HepG2 (cell line): Measurements from ENCODE around the gene TDRD10. TPM values are rescaled to one million over a fixed set of nuclear protein-coding genes. Genes with fewer than 3 reads are reported as not detected.

ENCODE experiments used
- GATAD1 ChIP-seq: IDR thresholded peaks from 2 replicates; pipeline ENCODE4 v1.6.1; 2016; ENCODE audit warnings: missing genetic modification reagents, missing compliant biosample characterization
- GMEB1 ChIP-seq: sonication (generic); formaldehyde crosslinking; IDR thresholded peaks from 2 replicates; pipeline ENCODE4 v1.5.1; 2020; ENCODE audit warnings: missing genetic modification reagents, mild to moderate bottlenecking, borderline replicate concordance
- KMT2B ChIP-seq: IDR thresholded peaks from 2 replicates; pipeline ENCODE4 v1.6.1; 2016; ENCODE audit warnings: missing genetic modification reagents, missing compliant biosample characterization
- REL ChIP-seq: sonication (generic); formaldehyde crosslinking; conservative IDR thresholded peaks from 2 replicates; pipeline ENCODE4 v1.8.0; 2022; ENCODE audit warnings: mild to moderate bottlenecking, missing genetic modification reagents, moderate library complexity
- ZC3H13 ChIP-seq: sonication (generic); formaldehyde crosslinking; IDR thresholded peaks from 2 replicates; pipeline ENCODE4 v1.8.1; 2023; ENCODE audit warnings: mild to moderate bottlenecking, missing genetic modification reagents, moderate library complexity
- ZNF143 ChIP-seq: sonication (generic); formaldehyde crosslinking; IDR thresholded peaks from 2 replicates; pipeline ENCODE4 v1.4.0; 2020; ENCODE audit warnings: missing genetic modification reagents
- ZNF3 ChIP-seq: IDR thresholded peaks from 2 replicates; pipeline ENCODE4 v1.7.0; 2017; ENCODE audit warnings: inconsistent platforms
- ZNF891 ChIP-seq: sonication (generic); formaldehyde crosslinking; IDR thresholded peaks from 2 replicates; pipeline ENCODE4 v1.5.0; 2020; ENCODE audit warnings: mild to moderate bottlenecking, missing genetic modification reagents
- ZSCAN31 ChIP-seq: sonication (generic); formaldehyde crosslinking; IDR thresholded peaks from 2 replicates; pipeline ENCODE4 v1.5.0; 2020; ENCODE audit warnings: low read depth, mild to moderate bottlenecking, missing genetic modification reagents
- polyA plus RNA-seq, 8 experiments: library from polyadenylated mRNA; depleted of rRNA in 3 of 8; stranded (reverse) in 7 of 8; unstranded in 1 of 8; fragments of >200 nt; fragmentation: Illumina TruSeq in 4 of 8; extraction: Trizol in 4 of 8; gene quantifications; 2 replicates each; pipeline versions ENCODE4 v1.2.1 to v1.2.3, GENCODE V29; 2011 to 2016; ENCODE audit warnings: low read depth in 4 of 8, missing spikeins in 1 of 8, mixed read lengths in 1 of 8; ENCODE audit not compliant: insufficient read depth in 1 of 8
- total RNA-seq, 5 experiments: library from RNA; depleted of rRNA; stranded (reverse); fragments of >200 nt; fragmentation: Illumina TruSeq; extraction: Trizol; gene quantifications; 2 replicates each; pipeline ENCODE4 v1.2.3, GENCODE V29; 2016; ENCODE audit warnings: low read depth in 1 of 5
- TF ChIP-seq, protein P1 (sequence below): IDR thresholded peaks from 2 replicates; pipeline ENCODE4 v1.6.1; 2016; ENCODE audit warnings: low read depth, borderline replicate concordance
- TF ChIP-seq, protein P2 (sequence below): sonication (generic); formaldehyde crosslinking; IDR thresholded peaks from 2 replicates; pipeline ENCODE4 v1.4.0; 2020; ENCODE audit warnings: missing genetic modification reagents
- TF ChIP-seq, protein P3 (sequence below): sonication (generic); formaldehyde crosslinking; IDR thresholded peaks from 2 replicates; pipeline ENCODE4 v1.8.0; 2022; ENCODE audit warnings: mild to moderate bottlenecking, missing genetic modification reagents; ENCODE audit not compliant: insufficient replicate concordance
- TF ChIP-seq, protein P4 (sequence below): sonication (generic); formaldehyde crosslinking; IDR thresholded peaks from 2 replicates; pipeline ENCODE4 v1.5.0; 2020; ENCODE audit warnings: missing genetic modification reagents, mild to moderate bottlenecking, borderline replicate concordance
- TF ChIP-seq, protein P5 (sequence below): IDR thresholded peaks from 2 replicates; pipeline ENCODE4 v1.6.1; 2016; ENCODE audit warnings: mild to moderate bottlenecking

Gene TDRD10
- total and polyA plus RNA-seq, 2 of the 13 experiments (the other 11 are each of a cell fraction or from before 2014, with no cell fraction given), result not detected

- TF ChIP-seq ZNF3 (CRISPR knock-in tag) (peak; percentile 68; the same call in 1 of the 2 replicates), ZSCAN31 (peak; percentile 96), ZC3H13 (CRISPR knock-in tag) (peak; percentile 70), GMEB1 (0 out of 2 replicates have a peak, but pooled peaks have one; percentile 23), ZNF143 (peak; percentile 60), KMT2B (CRISPR knock-in tag) (peak; percentile 53; the same call in 1 of the 2 replicates), ZNF891 (CRISPR knock-in tag) (peak; percentile 98; the same call in 1 of the 2 replicates), REL (peak; percentile 95), GATAD1 (CRISPR knock-in tag) (peak; percentile 64)
- TF ChIP-seq, protein P1, sequence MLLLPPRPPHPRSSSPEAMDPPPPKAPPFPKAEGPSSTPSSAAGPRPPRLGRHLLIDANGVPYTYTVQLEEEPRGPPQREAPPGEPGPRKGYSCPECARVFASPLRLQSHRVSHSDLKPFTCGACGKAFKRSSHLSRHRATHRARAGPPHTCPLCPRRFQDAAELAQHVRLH (CRISPR knock-in tag), result peak; percentile 96; the same call in 1 of the 2 replicates
- TF ChIP-seq, protein P2, sequence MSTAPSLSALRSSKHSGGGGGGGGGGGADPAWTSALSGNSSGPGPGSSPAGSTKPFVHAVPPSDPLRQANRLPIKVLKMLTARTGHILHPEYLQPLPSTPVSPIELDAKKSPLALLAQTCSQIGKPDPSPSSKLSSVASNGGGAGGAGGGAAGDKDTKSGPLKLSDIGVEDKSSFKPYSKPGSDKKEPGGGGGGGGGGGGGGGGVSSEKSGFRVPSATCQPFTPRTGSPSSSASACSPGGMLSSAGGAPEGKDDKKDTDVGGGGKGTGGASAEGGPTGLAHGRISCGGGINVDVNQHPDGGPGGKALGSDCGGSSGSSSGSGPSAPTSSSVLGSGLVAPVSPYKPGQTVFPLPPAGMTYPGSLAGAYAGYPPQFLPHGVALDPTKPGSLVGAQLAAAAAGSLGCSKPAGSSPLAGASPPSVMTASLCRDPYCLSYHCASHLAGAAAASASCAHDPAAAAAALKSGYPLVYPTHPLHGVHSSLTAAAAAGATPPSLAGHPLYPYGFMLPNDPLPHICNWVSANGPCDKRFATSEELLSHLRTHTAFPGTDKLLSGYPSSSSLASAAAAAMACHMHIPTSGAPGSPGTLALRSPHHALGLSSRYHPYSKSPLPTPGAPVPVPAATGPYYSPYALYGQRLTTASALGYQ, result peak; percentile 80
- TF ChIP-seq, protein P3, sequence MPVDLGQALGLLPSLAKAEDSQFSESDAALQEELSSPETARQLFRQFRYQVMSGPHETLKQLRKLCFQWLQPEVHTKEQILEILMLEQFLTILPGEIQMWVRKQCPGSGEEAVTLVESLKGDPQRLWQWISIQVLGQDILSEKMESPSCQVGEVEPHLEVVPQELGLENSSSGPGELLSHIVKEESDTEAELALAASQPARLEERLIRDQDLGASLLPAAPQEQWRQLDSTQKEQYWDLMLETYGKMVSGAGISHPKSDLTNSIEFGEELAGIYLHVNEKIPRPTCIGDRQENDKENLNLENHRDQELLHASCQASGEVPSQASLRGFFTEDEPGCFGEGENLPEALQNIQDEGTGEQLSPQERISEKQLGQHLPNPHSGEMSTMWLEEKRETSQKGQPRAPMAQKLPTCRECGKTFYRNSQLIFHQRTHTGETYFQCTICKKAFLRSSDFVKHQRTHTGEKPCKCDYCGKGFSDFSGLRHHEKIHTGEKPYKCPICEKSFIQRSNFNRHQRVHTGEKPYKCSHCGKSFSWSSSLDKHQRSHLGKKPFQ, result peak; percentile 77
- TF ChIP-seq, protein P4, sequence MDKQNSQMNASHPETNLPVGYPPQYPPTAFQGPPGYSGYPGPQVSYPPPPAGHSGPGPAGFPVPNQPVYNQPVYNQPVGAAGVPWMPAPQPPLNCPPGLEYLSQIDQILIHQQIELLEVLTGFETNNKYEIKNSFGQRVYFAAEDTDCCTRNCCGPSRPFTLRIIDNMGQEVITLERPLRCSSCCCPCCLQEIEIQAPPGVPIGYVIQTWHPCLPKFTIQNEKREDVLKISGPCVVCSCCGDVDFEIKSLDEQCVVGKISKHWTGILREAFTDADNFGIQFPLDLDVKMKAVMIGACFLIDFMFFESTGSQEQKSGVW (CRISPR knock-in tag), result no peak
- TF ChIP-seq, protein P5, sequence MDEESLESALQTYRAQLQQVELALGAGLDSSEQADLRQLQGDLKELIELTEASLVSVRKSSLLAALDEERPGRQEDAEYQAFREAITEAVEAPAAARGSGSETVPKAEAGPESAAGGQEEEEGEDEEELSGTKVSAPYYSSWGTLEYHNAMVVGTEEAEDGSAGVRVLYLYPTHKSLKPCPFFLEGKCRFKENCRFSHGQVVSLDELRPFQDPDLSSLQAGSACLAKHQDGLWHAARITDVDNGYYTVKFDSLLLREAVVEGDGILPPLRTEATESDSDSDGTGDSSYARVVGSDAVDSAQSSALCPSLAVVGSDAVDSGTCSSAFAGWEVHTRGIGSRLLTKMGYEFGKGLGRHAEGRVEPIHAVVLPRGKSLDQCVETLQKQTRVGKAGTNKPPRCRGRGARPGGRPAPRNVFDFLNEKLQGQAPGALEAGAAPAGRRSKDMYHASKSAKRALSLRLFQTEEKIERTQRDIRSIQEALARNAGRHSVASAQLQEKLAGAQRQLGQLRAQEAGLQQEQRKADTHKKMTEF, result peak; percentile 88
Measured at GRCh38 chr1:154567386-154568156, 65.6 kb downstream of the TDRD10 start, which contains the start of gene CHRNB2 (continued).
